Measurements from ENCODE around the gene ADGRG7.
A peak's percentile ranks its signal among the peaks of the same experiment; 100 is the strongest.

ADGRG7 gene

GRCh38 chr3:100600181-100601042 is 9.0 kb upstream of the ADGRG7 start:
- DNase-seq: no peak

- no peak for DNase-seq
These were observed 6.6 kb upstream of the ADGRG7 start for GRCh38 chr3:100602506-100603444.

- DNase-seq: no peak
These were observed 5.9 kb upstream of the ADGRG7 start for GRCh38 chr3:100603469-100603868.

GRCh38 chr3:100605358-100605757 is 4.0 kb upstream of the ADGRG7 start:
- DNase-seq: no peak

GRCh38 chr3:100606894-100607512 is 2.4 kb upstream of the ADGRG7 start:
- no peak for DNase-seq

DNA sequence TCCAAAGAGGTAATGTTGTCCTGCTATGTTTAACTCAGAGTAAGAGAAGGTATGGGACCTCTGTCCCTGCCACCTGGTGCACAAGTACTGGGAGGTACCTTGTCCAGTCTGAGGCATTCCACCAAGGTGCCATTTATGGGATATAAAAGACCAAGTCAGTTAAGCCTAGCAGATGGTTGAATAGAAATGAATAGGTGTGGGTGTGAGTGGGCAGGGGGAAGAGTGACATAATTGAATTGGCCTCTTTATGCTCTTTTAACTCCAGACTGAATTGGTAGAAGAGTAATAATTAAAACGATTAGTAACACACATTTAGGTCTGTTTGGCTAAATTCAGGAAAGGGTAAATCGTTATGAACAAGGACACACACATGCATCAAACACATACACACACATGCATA is 562 bp downstream of the ADGRG7 start:
- DNase-seq: peak; percentile 24

GRCh38 chr3:100611221-100611620 is 1.8 kb downstream of the ADGRG7 start:
- DNase-seq: no peak

GRCh38 chr3:100613721-100614390 is 4.5 kb downstream of the ADGRG7 start:
- DNase-seq: no peak

DNA sequence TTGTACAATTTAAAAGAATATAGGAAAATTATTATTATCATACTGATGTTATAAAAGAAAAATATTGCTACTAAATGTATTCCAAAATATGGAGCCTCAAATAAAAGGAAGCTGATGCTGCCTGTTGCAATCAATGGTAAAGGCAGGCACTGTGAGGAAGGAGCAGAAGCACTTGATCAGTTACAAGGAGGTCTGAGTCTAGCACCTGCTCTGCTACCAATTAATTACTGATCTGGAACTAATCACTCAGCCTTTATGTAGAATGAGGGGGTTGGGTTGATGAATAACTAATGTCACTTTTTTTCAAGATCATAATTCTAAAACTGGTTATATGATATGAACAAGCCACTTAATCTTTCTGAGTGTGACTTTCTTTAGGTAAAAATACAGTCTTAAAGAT is 5.5 kb downstream of the ADGRG7 start:
- DNase-seq: no peak

- no peak for DNase-seq
These were observed 6.3 kb downstream of the ADGRG7 start for GRCh38 chr3:100615684-100616083.

DNA sequence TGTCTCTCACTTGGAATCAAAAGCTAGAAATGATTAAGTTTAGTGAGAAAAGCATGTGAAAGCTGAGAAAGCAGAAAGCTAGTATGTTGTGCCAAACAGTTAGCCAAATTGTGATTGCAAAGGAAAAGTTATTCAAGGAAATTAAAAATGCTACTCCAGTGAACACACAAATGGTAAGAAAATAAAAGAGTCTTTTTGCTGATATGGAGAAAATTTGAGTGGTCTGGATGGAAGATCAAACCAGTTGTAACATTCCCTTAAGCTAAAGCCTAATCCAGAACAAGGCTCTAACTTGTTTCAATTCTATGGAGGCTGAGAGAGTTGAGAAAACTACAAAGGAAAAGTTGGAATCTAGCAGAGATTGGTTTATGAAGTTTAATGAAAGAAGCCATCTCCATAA is 11.8 kb downstream of the ADGRG7 start:
- no peak for DNase-seq

GRCh38 chr3:100627491-100627890 is 18.1 kb downstream of the ADGRG7 start:
- no peak for DNase-seq

DNA sequence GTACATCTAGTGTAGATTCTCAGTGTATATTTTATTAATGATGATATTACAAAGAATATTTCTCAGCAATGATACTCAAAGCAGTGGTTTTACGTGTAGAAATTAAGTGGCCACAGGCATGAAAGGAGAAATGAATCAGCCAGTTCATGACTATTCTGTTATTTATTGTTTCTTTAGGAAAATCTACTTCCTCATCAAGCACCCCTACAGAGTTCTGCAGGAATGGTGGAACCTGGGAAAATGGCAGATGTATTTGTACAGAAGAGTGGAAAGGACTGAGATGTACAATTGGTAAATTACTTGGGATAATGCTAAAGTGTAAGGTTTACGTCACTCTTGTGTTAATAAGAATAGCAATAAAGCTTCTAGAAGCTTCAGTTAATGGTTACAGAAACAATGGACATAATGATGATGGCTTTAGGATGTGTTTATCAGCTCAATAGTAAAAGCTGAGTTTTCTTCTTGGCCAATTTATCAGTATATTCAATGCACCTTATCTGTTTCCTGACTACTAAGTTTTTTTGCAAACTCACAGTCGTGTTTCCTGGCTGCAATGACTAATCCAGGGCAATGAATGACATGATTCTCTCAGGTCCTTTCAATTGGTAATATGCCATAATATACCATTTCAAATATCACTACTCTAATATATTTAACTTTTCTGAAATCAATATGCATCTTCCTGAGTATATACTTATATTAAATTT is 20.2 kb downstream of the ADGRG7 start:
- no peak for DNase-seq

DNA sequence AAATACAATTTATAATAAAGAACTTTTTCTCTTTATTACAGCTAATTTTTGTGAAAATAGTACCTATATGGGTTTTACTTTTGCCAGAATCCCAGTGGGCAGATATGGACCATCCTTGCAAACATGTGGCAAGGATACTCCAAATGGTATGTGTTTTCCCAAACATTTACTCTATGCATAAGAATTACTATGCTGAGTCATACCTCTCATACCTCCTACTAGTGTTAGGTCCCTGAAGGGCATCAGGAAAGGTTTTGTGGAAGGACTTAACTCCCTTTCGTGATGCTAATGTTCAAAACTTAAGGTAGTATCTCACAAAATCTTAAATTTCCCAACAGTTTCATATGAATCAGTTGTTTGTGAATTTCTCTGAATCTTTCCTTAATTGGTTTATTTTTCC is 21.3 kb downstream of the ADGRG7 start:
- DNase-seq: no peak

GRCh38 chr3:100631236-100631635 is 21.8 kb downstream of the ADGRG7 start:
- DNase-seq: no peak

GRCh38 chr3:100634493-100635272 is 25.3 kb downstream of the ADGRG7 start:
- no peak for DNase-seq

DNA sequence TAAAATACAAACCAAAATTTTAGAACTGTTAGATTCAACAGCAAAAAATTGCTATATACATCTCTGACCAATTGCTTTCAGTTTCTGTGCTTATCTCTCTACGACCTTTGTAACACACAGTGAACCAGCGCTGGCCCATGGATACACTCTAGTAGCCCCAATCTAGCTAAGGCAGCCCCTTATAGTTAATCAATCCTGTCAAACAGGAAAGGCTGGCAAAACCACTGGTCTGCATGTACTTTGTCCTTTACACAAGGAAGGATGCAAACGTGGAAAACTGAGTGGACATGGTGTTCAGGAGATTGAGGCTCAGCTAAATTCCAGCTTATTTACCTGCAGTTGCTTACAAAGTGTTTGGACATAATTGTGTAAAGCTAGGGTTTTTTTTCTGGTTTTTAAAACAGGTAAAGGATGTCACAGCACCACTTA is 25.9 kb downstream of the ADGRG7 start:
- DNase-seq: no peak

- DNase-seq: no peak
These were observed 27.8 kb downstream of the ADGRG7 start for GRCh38 chr3:100637197-100637631.

GRCh38 chr3:100640633-100641032 is 31.2 kb downstream of the ADGRG7 start:
- DNase-seq: no peak

GRCh38 chr3:100641471-100642032 is 32.2 kb downstream of the ADGRG7 start:
- no peak for DNase-seq

DNA sequence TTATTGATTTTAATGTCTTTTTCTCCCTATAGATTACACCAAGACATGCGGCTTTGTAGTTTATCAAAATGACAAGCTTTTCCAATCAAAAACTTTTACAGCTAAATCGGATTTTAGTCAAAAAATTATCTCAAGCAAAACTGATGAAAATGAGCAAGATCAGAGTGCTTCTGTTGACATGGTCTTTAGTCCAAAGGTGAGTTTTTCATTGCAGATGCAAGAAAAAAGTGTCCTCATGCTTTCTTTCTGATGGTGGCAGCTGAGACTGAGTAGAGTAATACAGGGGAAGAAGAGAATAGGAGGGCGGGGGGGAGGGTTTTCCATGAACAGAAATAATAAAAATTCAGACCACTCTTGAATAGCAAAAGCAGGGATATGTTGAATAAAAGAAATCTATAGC is 36.5 kb downstream of the ADGRG7 start:
- DNase-seq: no peak
